MM.1S (cell line): Measurements from ENCODE around the gene CLTC.

Experiments used
- EZH2 ChIP-seq: fragments of 300-600 bp; sonication (generic); optimal IDR thresholded peaks from 2 replicates; pipeline ENCODE3; 2017; ENCODE audit warnings: low read depth, mild to moderate bottlenecking, antibody characterized with exemption, low read length, mixed read lengths
- EZH2phosphoT487 ChIP-seq: fragments of 300-600 bp; sonication (generic); IDR thresholded peaks from 2 replicates; pipeline ENCODE4 v1.6.1; 2018; ENCODE audit warnings: antibody characterized with exemption, low read length
- TF ChIP-seq, protein P1 (sequence below): fragments of 300-600 bp; sonication (generic); IDR thresholded peaks from 2 replicates; pipeline ENCODE4 v1.5.1; 2016; ENCODE audit warnings: antibody characterized with exemption, low read length, mixed read lengths

DNA sequence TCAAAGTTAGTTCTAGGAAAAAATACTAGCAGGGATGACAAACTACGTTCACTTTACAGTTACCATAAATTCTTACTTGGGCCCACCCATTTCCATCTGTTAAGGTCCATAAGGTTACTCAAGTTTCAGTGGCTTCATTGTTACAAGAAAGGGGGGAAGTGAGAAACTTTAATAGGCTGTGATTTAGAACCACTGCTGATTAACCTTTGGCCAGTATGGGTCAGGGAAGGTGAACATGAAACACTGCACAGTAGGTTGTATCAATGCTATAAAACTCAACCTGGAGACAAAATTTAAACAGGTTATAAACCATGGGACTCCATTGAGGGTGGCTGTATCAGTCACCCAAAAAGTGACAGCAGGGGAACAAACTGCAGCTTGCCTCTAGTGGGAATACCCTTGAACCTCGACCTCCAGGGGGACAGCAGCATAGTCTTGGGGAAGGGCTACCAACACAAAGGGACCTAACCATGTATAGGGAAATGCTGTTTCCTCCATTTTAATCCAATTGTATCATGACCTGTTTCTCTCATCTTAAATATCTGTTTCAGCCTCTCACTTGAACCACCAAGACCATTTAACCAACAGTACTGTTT lies 77.1 kb downstream of the CLTC start:
- TF ChIP-seq, protein P1, sequence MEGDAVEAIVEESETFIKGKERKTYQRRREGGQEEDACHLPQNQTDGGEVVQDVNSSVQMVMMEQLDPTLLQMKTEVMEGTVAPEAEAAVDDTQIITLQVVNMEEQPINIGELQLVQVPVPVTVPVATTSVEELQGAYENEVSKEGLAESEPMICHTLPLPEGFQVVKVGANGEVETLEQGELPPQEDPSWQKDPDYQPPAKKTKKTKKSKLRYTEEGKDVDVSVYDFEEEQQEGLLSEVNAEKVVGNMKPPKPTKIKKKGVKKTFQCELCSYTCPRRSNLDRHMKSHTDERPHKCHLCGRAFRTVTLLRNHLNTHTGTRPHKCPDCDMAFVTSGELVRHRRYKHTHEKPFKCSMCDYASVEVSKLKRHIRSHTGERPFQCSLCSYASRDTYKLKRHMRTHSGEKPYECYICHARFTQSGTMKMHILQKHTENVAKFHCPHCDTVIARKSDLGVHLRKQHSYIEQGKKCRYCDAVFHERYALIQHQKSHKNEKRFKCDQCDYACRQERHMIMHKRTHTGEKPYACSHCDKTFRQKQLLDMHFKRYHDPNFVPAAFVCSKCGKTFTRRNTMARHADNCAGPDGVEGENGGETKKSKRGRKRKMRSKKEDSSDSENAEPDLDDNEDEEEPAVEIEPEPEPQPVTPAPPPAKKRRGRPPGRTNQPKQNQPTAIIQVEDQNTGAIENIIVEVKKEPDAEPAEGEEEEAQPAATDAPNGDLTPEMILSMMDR = no peak
- TF ChIP-seq EZH2 (no peak), EZH2phosphoT487 (no peak)
